ENCODE measurements around the gene ATP5F1D.

Gene ATP5F1D

GRCh38 chr19:1210227-1210538 is 31.4 kb upstream of the ATP5F1D start:
- peak overlapping the region; percentile 79 for H3K4me2 ChIP-seq (ENCODE audit: low read depth, low read length, poor library complexity, severe bottlenecking)

GRCh38 chr19:1211494-1212234 is 29.9 kb upstream of the ATP5F1D start:
- H3F3A ChIP-seq (ENCODE audit: low read depth), result no peaks in the 10 kb centered on the region
- H3K9ac ChIP-seq (ENCODE audit: low read depth, low read length, poor library complexity, severe bottlenecking), result no peak overlapping the region
- H4K20me1 ChIP-seq (ENCODE audit: insufficient read depth, low read length, poor library complexity, severe bottlenecking), result peaks cover 70% of the 10 kb centered on the region
- H3K36me3 ChIP-seq (ENCODE audit: insufficient read depth, low read length), result no peaks in the 10 kb centered on the region; the same call in 1 of the 2 replicates
- H3K4me1 ChIP-seq (ENCODE audit: insufficient read depth, low read length, poor library complexity, severe bottlenecking), result peaks cover 34% of the 10 kb centered on the region
- no peak overlapping the region for H2AFZ ChIP-seq (ENCODE audit: low read length)
- no peaks in the 10 kb centered on the region for H3K27me3 ChIP-seq (ENCODE audit: insufficient read depth, low read length, poor library complexity, severe bottlenecking)
- peaks cover 98% of the 10 kb centered on the region for H3K79me2 ChIP-seq (ENCODE audit: insufficient read depth, low read length)
- TF ChIP-seq EZH2phosphoT487 (IDR thresholded peaks at IDR 0.05; ENCODE audit: borderline replicate concordance) (no peak), CTCF (conservative IDR thresholded peaks at IDR 0.05; ENCODE audit: low read length) (no peak)
- no peaks in the 10 kb centered on the region for H3K9me3 ChIP-seq (ENCODE audit: insufficient read depth, low read depth, low read length)
- H3K9me2 ChIP-seq (replicated peaks; ENCODE audit: low read depth, low read length), result no peaks in the 10 kb centered on the region
- no peak overlapping the region for H3K4me3 ChIP-seq (ENCODE audit: low read length, poor library complexity, severe bottlenecking)
- peak overlapping the region; percentile 54 for H3K4me2 ChIP-seq (ENCODE audit: low read depth, low read length, poor library complexity, severe bottlenecking)

More at GRCh38 chr19:1210227-1210538, 31.4 kb upstream of the ATP5F1D start:
- Histone ChIP-seq H3K9ac (ENCODE audit: low read depth, low read length, poor library complexity, severe bottlenecking) (peak overlapping the region; percentile 60), H3K36me3 (ENCODE audit: insufficient read depth, low read length) (no peaks in the 10 kb centered on the region; the same call in 1 of the 2 replicates), H3K79me2 (ENCODE audit: insufficient read depth, low read length) (peaks cover 91% of the 10 kb centered on the region), H4K20me1 (ENCODE audit: insufficient read depth, low read length, poor library complexity, severe bottlenecking) (peaks cover 74% of the 10 kb centered on the region), H3K9me3 (ENCODE audit: insufficient read depth, low read depth, low read length) (no peaks in the 10 kb centered on the region), H3K4me1 (ENCODE audit: insufficient read depth, low read length, poor library complexity, severe bottlenecking) (peaks cover 34% of the 10 kb centered on the region), H3K27me3 (ENCODE audit: insufficient read depth, low read length, poor library complexity, severe bottlenecking) (no peaks in the 10 kb centered on the region), H2AFZ (ENCODE audit: low read length) (no peak overlapping the region), H3F3A (ENCODE audit: low read depth) (no peaks in the 10 kb centered on the region), H3K4me3 (ENCODE audit: low read length, poor library complexity, severe bottlenecking) (peak overlapping the region; percentile 61), H3K9me2 (replicated peaks; ENCODE audit: low read depth, low read length) (no peaks in the 10 kb centered on the region)
- TF ChIP-seq EZH2phosphoT487 (IDR thresholded peaks at IDR 0.05; ENCODE audit: borderline replicate concordance), result no peak
- TF ChIP-seq CTCF (conservative IDR thresholded peaks at IDR 0.05; ENCODE audit: low read length), result no peak

GRCh38 chr19:1213391-1214286 is 27.9 kb upstream of the ATP5F1D start:
- H3K9me3 ChIP-seq (ENCODE audit: insufficient read depth, low read depth, low read length), result no peaks in the 10 kb centered on the region
- peaks cover 98% of the 10 kb centered on the region for H3K79me2 ChIP-seq (ENCODE audit: insufficient read depth, low read length)
- H3F3A ChIP-seq (ENCODE audit: low read depth), result no peaks in the 10 kb centered on the region
- H3K4me2 ChIP-seq (ENCODE audit: low read depth, low read length, poor library complexity, severe bottlenecking), result peak overlapping the region; percentile 53
- peak overlapping the region; percentile 56 for H3K9ac ChIP-seq (ENCODE audit: low read depth, low read length, poor library complexity, severe bottlenecking)
- H3K4me3 ChIP-seq (ENCODE audit: low read length, poor library complexity, severe bottlenecking), result peak overlapping the region; percentile 46
- peaks cover 34% of the 10 kb centered on the region for H3K4me1 ChIP-seq (ENCODE audit: insufficient read depth, low read length, poor library complexity, severe bottlenecking)
- no peaks in the 10 kb centered on the region; the same call in 1 of the 2 replicates for H3K36me3 ChIP-seq (ENCODE audit: insufficient read depth, low read length)
- H3K9me2 ChIP-seq (replicated peaks; ENCODE audit: low read depth, low read length), result no peaks in the 10 kb centered on the region
- peaks cover 62% of the 10 kb centered on the region for H4K20me1 ChIP-seq (ENCODE audit: insufficient read depth, low read length, poor library complexity, severe bottlenecking)
- H2AFZ ChIP-seq (ENCODE audit: low read length), result no peak overlapping the region
- H3K27me3 ChIP-seq (ENCODE audit: insufficient read depth, low read length, poor library complexity, severe bottlenecking), result no peaks in the 10 kb centered on the region
- TF ChIP-seq EZH2phosphoT487 (IDR thresholded peaks at IDR 0.05; ENCODE audit: borderline replicate concordance) (no peak), CTCF (conservative IDR thresholded peaks at IDR 0.05; ENCODE audit: low read length) (no peak)

All from Loucy (cell line).